ENCODE results near the gene UBAC2. TPM values are rescaled to one million over a fixed set of nuclear protein-coding genes. Genes with fewer than 3 reads are reported as not detected.

The UBAC2 gene
- total RNA-seq, 1 experiment from 2014 or later: 45.8 TPM

- Histone ChIP-seq H3K36me3 (ENCODE audit: insufficient read depth, low read length, poor library complexity, severe bottlenecking) (no peaks in the 10 kb centered on the region), H3K9me3 (ENCODE audit: low read depth, low read length, poor library complexity, severe bottlenecking) (no peaks in the 10 kb centered on the region), H3K27me3 (replicated peaks; ENCODE audit: insufficient read depth, low read depth, low read length, poor library complexity) (no peaks in the 10 kb centered on the region), H3K4me1 (ENCODE audit: insufficient read depth, low read length, poor library complexity, severe bottlenecking) (no peaks in the 10 kb centered on the region), H3K4me3 (ENCODE audit: low read depth, low read length, poor library complexity, severe bottlenecking) (no peak overlapping the region), H3K27ac (ENCODE audit: low read depth, low read length, poor library complexity, severe bottlenecking) (no peak overlapping the region)
- DNase-seq (ENCODE audit: low spot score): no peak
- intact Hi-C loops (cut with micrococcal nuclease; ENCODE audit: unreplicated experiment): no loop called here
- CTCF ChIA-PET: no interaction called here
- POLR2A ChIA-PET (ENCODE audit: low non-redundant PET): no interaction called here
- BruUV-seq (replicated peaks): no TSS peak
- TF ChIP-seq CTCF (conservative IDR thresholded peaks at IDR 0.05; ENCODE audit: low read depth, low read length): no peak
- no peak for TF ChIP-seq EZH2 (IDR thresholded peaks at IDR 0.05; ENCODE audit: borderline replicate concordance, low read depth, low read length, poor library complexity, severe bottlenecking)
Observed at GRCh38 chr13:99279637-99280036, 79.0 kb downstream of the UBAC2 start.

DNA sequence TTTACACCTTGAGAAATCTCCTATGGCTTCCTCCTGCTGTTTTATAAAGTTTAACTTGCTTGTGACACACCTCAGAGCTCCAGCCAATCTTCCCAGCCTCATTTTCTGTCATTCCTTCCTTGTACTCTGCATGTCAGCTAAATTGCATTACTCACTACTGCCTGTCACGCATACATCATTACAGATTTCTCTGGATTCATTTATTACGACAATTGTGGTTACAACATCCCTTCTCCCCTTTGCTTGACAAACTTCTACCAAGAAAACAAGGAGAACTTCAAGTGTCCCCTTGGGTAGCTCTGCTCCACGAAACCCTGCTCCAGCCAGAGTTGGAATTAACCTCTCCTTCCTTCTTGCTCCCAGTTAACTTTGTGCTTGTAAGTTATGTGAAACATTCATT lies 79.5 kb downstream of the UBAC2 start:
- DNase-seq (ENCODE audit: low spot score): peak; percentile 12
- intact Hi-C loops (cut with micrococcal nuclease; ENCODE audit: unreplicated experiment): no loop called here
- POLR2A ChIA-PET (ENCODE audit: low non-redundant PET): no interaction called here

DNA sequence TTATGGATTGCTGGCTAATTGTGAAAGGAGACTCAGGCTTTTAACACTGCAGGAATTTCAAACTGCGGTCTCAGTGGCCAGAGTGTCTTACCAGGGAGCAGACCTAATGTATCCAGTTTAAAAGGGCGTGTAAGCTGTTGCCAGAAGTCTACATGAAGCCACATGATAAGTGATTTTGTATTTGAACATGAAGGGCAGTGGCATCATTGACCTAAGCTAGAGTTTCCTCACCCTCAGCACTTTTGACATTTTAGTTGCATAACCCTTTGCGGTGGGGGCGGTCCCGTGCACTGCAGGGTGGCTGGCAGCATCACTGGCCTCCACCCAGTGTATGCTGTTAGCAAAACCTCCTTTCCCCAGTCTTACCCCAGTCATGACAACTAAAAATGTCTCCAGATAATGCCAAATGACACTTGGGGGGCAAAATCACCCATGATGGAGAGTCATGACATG lies 81.2 kb downstream of the UBAC2 start:
- no peak overlapping the region for H3K27ac ChIP-seq (ENCODE audit: low read depth, low read length, poor library complexity, severe bottlenecking)
- H3K4me1 ChIP-seq (ENCODE audit: insufficient read depth, low read length, poor library complexity, severe bottlenecking): no peaks in the 10 kb centered on the region
- H3K36me3 ChIP-seq (ENCODE audit: insufficient read depth, low read length, poor library complexity, severe bottlenecking): no peaks in the 10 kb centered on the region
- no peaks in the 10 kb centered on the region for H3K9me3 ChIP-seq (ENCODE audit: low read depth, low read length, poor library complexity, severe bottlenecking)
- BruUV-seq (replicated peaks): no TSS peak
- H3K4me3 ChIP-seq (ENCODE audit: low read depth, low read length, poor library complexity, severe bottlenecking): no peak overlapping the region
- intact Hi-C loops (cut with micrococcal nuclease; ENCODE audit: unreplicated experiment): no loop called here
- ChIA-PET POLR2A (ENCODE audit: low non-redundant PET) (no interaction called here), CTCF (no interaction called here)
- H3K27me3 ChIP-seq (replicated peaks; ENCODE audit: insufficient read depth, low read depth, low read length, poor library complexity): no peaks in the 10 kb centered on the region
- DNase-seq (ENCODE audit: low spot score): no peak
- no peak for TF ChIP-seq CTCF (conservative IDR thresholded peaks at IDR 0.05; ENCODE audit: low read depth, low read length)
- no peak for TF ChIP-seq EZH2 (IDR thresholded peaks at IDR 0.05; ENCODE audit: borderline replicate concordance, low read depth, low read length, poor library complexity, severe bottlenecking)

More for the DNA sequence above, 79.5 kb downstream of the UBAC2 start:
- H3K36me3 ChIP-seq (ENCODE audit: insufficient read depth, low read length, poor library complexity, severe bottlenecking): no peaks in the 10 kb centered on the region
- no peaks in the 10 kb centered on the region for H3K4me1 ChIP-seq (ENCODE audit: insufficient read depth, low read length, poor library complexity, severe bottlenecking)
- H3K4me3 ChIP-seq (ENCODE audit: low read depth, low read length, poor library complexity, severe bottlenecking): no peak overlapping the region
- no peaks in the 10 kb centered on the region for H3K27me3 ChIP-seq (replicated peaks; ENCODE audit: insufficient read depth, low read depth, low read length, poor library complexity)
- TF ChIP-seq EZH2 (IDR thresholded peaks at IDR 0.05; ENCODE audit: borderline replicate concordance, low read depth, low read length, poor library complexity, severe bottlenecking) (no peak), CTCF (conservative IDR thresholded peaks at IDR 0.05; ENCODE audit: low read depth, low read length) (no peak)
- no TSS peak for BruUV-seq (replicated peaks)
- no peak overlapping the region for H3K27ac ChIP-seq (ENCODE audit: low read depth, low read length, poor library complexity, severe bottlenecking)
- no peaks in the 10 kb centered on the region for H3K9me3 ChIP-seq (ENCODE audit: low read depth, low read length, poor library complexity, severe bottlenecking)
- CTCF ChIA-PET: no interaction called here
